MV-4-11 (cell line): Measurements from ENCODE around the gene PGM3.
"Not testable (repeated sequence)": the region's sequence is repeated elsewhere in the genome, so short reads cannot be mapped to it uniquely, and the experiment has no call there.

Experiments
- DNase-seq: peaks from one replicate; lab custom pipeline; 2025; lab: John Stamatoyannopoulos, UW

PGM3 gene

GRCh38 chr6:83192871-83193746, at the start of gene PGM3, which contains the start of gene RWDD2A:
PGM3 (minus strand) TSS chr6:83193265; CDS start chr6:83191012, 2,253 bp downstream.
RWDD2A (plus strand) TSS chr6:83193357; CDS start chr6:83194452, 1,095 bp downstream.
- DNase-seq, result peak; percentile 77

- no peak for DNase-seq
Observed at GRCh38 chr6:83231146-83231545, 38.1 kb upstream of the PGM3 start.

- no peak for DNase-seq
Observed at GRCh38 chr6:83226517-83226916, 33.5 kb upstream of the PGM3 start.

- peak; percentile 30 for DNase-seq
Observed at GRCh38 chr6:83221889-83222479, 28.9 kb upstream of the PGM3 start.

- DNase-seq, result no peak
Observed at GRCh38 chr6:83221276-83221675, 28.2 kb upstream of the PGM3 start.

GRCh38 chr6:83220121-83220520, 27.1 kb upstream of the PGM3 start:
- DNase-seq, result no peak

GRCh38 chr6:83218646-83219045, 25.6 kb upstream of the PGM3 start:
- DNase-seq, result no peak

- DNase-seq, result no peak
Observed at GRCh38 chr6:83216806-83217205, 23.7 kb upstream of the PGM3 start.

GRCh38 chr6:83215131-83216047, 22.3 kb upstream of the PGM3 start:
- DNase-seq, result peak; percentile 67

- DNase-seq, result no peak
Observed at GRCh38 chr6:83202031-83202430, 9.0 kb upstream of the PGM3 start.

- no peak for DNase-seq
Observed at GRCh38 chr6:83199863-83200225, 6.8 kb upstream of the PGM3 start.

- DNase-seq, result no peak
Observed at GRCh38 chr6:83199173-83199862, 6.3 kb upstream of the PGM3 start.

GRCh38 chr6:83198486-83199172, 5.6 kb upstream of the PGM3 start:
- no peak for DNase-seq

GRCh38 chr6:83193747-83194566, 892 bp upstream of the PGM3 start:
- no peak for DNase-seq

GRCh38 chr6:83192456-83192855, 609 bp downstream of the PGM3 start:
- no peak for DNase-seq

GRCh38 chr6:83191974-83192373, 1.1 kb downstream of the PGM3 start:
- DNase-seq, result not testable (repeated sequence)

GRCh38 chr6:83190626-83191025, 2.4 kb downstream of the PGM3 start:
- DNase-seq, result no peak

GRCh38 chr6:83188501-83188900, 4.6 kb downstream of the PGM3 start:
- DNase-seq, result no peak

- no peak for DNase-seq
Observed at GRCh38 chr6:83185096-83185495, 8.0 kb downstream of the PGM3 start.
